HepG2 (cell line): Measurements from ENCODE around the gene TCF7L2. TPM values are rescaled to one million over a fixed set of nuclear protein-coding genes. Genes with fewer than 3 reads are reported as not detected.

ENCODE experiments used
- ATF6 ChIP-seq: sonication (generic); formaldehyde crosslinking; conservative IDR thresholded peaks from 2 replicates; pipeline ENCODE4 v1.4.0; 2020; ENCODE audit warnings: missing genetic modification reagents
- CCDC6 ChIP-seq: sonication (generic); formaldehyde crosslinking; IDR thresholded peaks from 2 replicates; pipeline ENCODE4 v1.8.1; 2022; ENCODE audit warnings: mild to moderate bottlenecking, missing genetic modification reagents, moderate library complexity
- ELF1 ChIP-seq: sonication (generic); formaldehyde crosslinking; IDR thresholded peaks from 2 replicates; pipeline ENCODE4 v1.4.0; 2020; ENCODE audit warnings: missing genetic modification reagents
- HIC2 ChIP-seq: sonication (generic); formaldehyde crosslinking; IDR thresholded peaks from 2 replicates; pipeline ENCODE4 v1.9.0; 2022; ENCODE audit warnings: low read depth, missing genetic modification reagents
- ISX ChIP-seq: sonication (generic); formaldehyde crosslinking; conservative IDR thresholded peaks from 2 replicates; pipeline ENCODE4 v1.5.0; 2020; ENCODE audit warnings: missing genetic modification reagents
- KMT2B ChIP-seq: IDR thresholded peaks from 2 replicates; pipeline ENCODE4 v1.6.1; 2016; ENCODE audit warnings: missing genetic modification reagents, missing compliant biosample characterization
- MTF1 ChIP-seq: sonication (generic); formaldehyde crosslinking; IDR thresholded peaks from 2 replicates; pipeline ENCODE4 v1.5.0; 2020; ENCODE audit warnings: missing genetic modification reagents
- SMAD9 ChIP-seq: sonication (generic); formaldehyde crosslinking; IDR thresholded peaks from 2 replicates; pipeline ENCODE4 v1.5.1; 2020; ENCODE audit warnings: mild to moderate bottlenecking, missing genetic modification reagents
- SP4 ChIP-seq: sonication (generic); formaldehyde crosslinking; IDR thresholded peaks from 2 replicates; pipeline ENCODE4 v1.8.1; 2023; ENCODE audit warnings: mild to moderate bottlenecking, missing genetic modification reagents
- SRSF4 ChIP-seq: fragments of 200-400 bp; formaldehyde crosslinking; IDR thresholded peaks from one replicate; pipeline ENCODE4 v1.6.1; 2018; ENCODE audit warnings: mild to moderate bottlenecking, low read depth, low read length, moderate library complexity; ENCODE audit not compliant: poor library complexity, severe bottlenecking
- TARDBP ChIP-seq: sonication (generic); formaldehyde crosslinking; IDR thresholded peaks from 2 replicates; pipeline ENCODE4 v1.8.0; 2022; ENCODE audit warnings: mild to moderate bottlenecking, missing genetic modification reagents
- XBP1 ChIP-seq: sonication (generic); formaldehyde crosslinking; IDR thresholded peaks from 2 replicates; pipeline ENCODE4 v1.5.0; 2020; ENCODE audit warnings: missing genetic modification reagents
- ZMYM2 ChIP-seq: sonication (generic); formaldehyde crosslinking; IDR thresholded peaks from 2 replicates; pipeline ENCODE4 v1.8.0; 2022; ENCODE audit warnings: mild to moderate bottlenecking, missing genetic modification reagents
- ZNF17 ChIP-seq: sonication (generic); formaldehyde crosslinking; IDR thresholded peaks from 2 replicates; pipeline ENCODE4 v1.5.0; 2020; ENCODE audit warnings: mild to moderate bottlenecking, missing genetic modification reagents
- ZNF30 ChIP-seq: sonication (generic); formaldehyde crosslinking; IDR thresholded peaks from 2 replicates; pipeline ENCODE4 v1.5.0; 2020; ENCODE audit warnings: mild to moderate bottlenecking, missing genetic modification reagents
- ZNF431 ChIP-seq: sonication (generic); formaldehyde crosslinking; IDR thresholded peaks from 2 replicates; pipeline ENCODE4 v1.9.0; 2022; ENCODE audit warnings: missing genetic modification reagents, low read depth, mild to moderate bottlenecking, borderline replicate concordance
- ZNF530 ChIP-seq: sonication (generic); formaldehyde crosslinking; IDR thresholded peaks from 2 replicates; pipeline ENCODE4 v1.5.0; 2020; ENCODE audit warnings: low read depth, mild to moderate bottlenecking, missing genetic modification reagents
- ZNF687 ChIP-seq: sonication (generic); formaldehyde crosslinking; IDR thresholded peaks from 2 replicates; pipeline ENCODE4 v1.5.1; 2020; ENCODE audit warnings: mild to moderate bottlenecking, missing genetic modification reagents, moderate library complexity
- ZNF724P ChIP-seq: sonication (generic); formaldehyde crosslinking; IDR thresholded peaks from 2 replicates; pipeline ENCODE4 v1.8.0; 2022; ENCODE audit warnings: missing genetic modification reagents, borderline replicate concordance
- polyA plus RNA-seq, 8 experiments: library from polyadenylated mRNA; depleted of rRNA in 3 of 8; stranded (reverse) in 7 of 8; unstranded in 1 of 8; fragments of >200 nt; fragmentation: Illumina TruSeq in 4 of 8; extraction: Trizol in 4 of 8; gene quantifications; 2 replicates each; pipeline versions ENCODE4 v1.2.1 to v1.2.3, GENCODE V29; 2011 to 2016; ENCODE audit warnings: low read depth in 4 of 8, missing spikeins in 1 of 8, mixed read lengths in 1 of 8; ENCODE audit not compliant: insufficient read depth in 1 of 8
- total RNA-seq, 5 experiments: library from RNA; depleted of rRNA; stranded (reverse); fragments of >200 nt; fragmentation: Illumina TruSeq; extraction: Trizol; gene quantifications; 2 replicates each; pipeline ENCODE4 v1.2.3, GENCODE V29; 2016; ENCODE audit warnings: low read depth in 1 of 5
- TF ChIP-seq, protein P1 (sequence below): sonication (generic); formaldehyde crosslinking; IDR thresholded peaks from 2 replicates; pipeline ENCODE4 v1.8.0; 2022; ENCODE audit warnings: mild to moderate bottlenecking, missing genetic modification reagents
- TF ChIP-seq, protein P2 (sequence below): IDR thresholded peaks from 2 replicates; pipeline ENCODE4 v1.6.1; 2016

TCF7L2 gene
- total and polyA plus RNA-seq, 2 of the 13 experiments (the other 11 are each of a cell fraction or from before 2014, with no cell fraction given), result 3.9 to 13.7 TPM

GRCh38 chr10:113004069-113004618, 54.1 kb downstream of the TCF7L2 start (continued):
- no peak for TF ChIP-seq KMT2B
- TF ChIP-seq ZNF17 (CRISPR knock-in tag), result no peak
- TF ChIP-seq, protein P1, sequence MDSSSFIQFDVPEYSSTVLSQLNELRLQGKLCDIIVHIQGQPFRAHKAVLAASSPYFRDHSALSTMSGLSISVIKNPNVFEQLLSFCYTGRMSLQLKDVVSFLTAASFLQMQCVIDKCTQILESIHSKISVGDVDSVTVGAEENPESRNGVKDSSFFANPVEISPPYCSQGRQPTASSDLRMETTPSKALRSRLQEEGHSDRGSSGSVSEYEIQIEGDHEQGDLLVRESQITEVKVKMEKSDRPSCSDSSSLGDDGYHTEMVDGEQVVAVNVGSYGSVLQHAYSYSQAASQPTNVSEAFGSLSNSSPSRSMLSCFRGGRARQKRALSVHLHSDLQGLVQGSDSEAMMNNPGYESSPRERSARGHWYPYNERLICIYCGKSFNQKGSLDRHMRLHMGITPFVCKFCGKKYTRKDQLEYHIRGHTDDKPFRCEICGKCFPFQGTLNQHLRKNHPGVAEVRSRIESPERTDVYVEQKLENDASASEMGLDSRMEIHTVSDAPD, result no peak
- TF ChIP-seq SMAD9 (CRISPR knock-in tag), result no peak
- TF ChIP-seq MTF1, result no peak
- TF ChIP-seq ISX (CRISPR knock-in tag), result no peak
- TF ChIP-seq ZNF431, result no peak
- 0 out of 2 replicates have a peak, but pooled peaks have one; percentile 18 for TF ChIP-seq CCDC6 (CRISPR knock-in tag)
- TF ChIP-seq ZNF530 (CRISPR knock-in tag), result no peak
- no peak for TF ChIP-seq ZNF687
- 0 out of 2 replicates have a peak, but pooled peaks have one; percentile 28 for TF ChIP-seq TARDBP (CRISPR knock-in tag)
- TF ChIP-seq ELF1 (CRISPR knock-in tag), result no peak
- no peak for TF ChIP-seq ZNF30 (CRISPR knock-in tag)
- no peak for TF ChIP-seq ZNF724P (CRISPR knock-in tag)
- no peak for TF ChIP-seq ZMYM2 (CRISPR knock-in tag)
- no peak for TF ChIP-seq SRSF4
- TF ChIP-seq SP4 (CRISPR knock-in tag), result no peak
- TF ChIP-seq HIC2, result no peak
- no peak for TF ChIP-seq ATF6 (CRISPR knock-in tag)
- TF ChIP-seq, protein P2, sequence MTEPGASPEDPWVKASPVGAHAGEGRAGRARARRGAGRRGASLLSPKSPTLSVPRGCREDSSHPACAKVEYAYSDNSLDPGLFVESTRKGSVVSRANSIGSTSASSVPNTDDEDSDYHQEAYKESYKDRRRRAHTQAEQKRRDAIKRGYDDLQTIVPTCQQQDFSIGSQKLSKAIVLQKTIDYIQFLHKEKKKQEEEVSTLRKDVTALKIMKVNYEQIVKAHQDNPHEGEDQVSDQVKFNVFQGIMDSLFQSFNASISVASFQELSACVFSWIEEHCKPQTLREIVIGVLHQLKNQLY (CRISPR knock-in tag), result peak; percentile 98
- no peak for TF ChIP-seq XBP1 (CRISPR knock-in tag)
